Measurements from ENCODE around the gene ANKMY2.

DNA sequence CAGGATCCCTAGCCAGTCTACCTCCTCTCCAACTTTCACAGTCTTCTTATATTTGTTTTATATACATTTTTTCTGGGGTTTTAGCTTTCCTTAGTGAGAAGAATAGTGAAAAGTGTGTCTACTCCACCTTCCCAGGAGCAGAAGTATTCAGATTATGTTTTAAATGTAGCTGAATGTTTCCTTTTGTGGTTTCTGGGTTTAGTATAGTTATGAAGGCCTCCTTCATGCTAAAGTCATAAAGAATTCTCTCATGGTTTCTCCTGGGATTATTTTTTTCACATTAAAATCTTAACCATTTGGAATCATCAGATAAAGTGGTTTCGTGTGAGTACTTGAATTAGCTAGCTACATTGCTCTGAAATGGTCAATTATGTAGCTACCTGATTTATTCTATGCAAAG is 50.9 kb downstream of the ANKMY2 start:
- TF ChIP-seq, protein P1, sequence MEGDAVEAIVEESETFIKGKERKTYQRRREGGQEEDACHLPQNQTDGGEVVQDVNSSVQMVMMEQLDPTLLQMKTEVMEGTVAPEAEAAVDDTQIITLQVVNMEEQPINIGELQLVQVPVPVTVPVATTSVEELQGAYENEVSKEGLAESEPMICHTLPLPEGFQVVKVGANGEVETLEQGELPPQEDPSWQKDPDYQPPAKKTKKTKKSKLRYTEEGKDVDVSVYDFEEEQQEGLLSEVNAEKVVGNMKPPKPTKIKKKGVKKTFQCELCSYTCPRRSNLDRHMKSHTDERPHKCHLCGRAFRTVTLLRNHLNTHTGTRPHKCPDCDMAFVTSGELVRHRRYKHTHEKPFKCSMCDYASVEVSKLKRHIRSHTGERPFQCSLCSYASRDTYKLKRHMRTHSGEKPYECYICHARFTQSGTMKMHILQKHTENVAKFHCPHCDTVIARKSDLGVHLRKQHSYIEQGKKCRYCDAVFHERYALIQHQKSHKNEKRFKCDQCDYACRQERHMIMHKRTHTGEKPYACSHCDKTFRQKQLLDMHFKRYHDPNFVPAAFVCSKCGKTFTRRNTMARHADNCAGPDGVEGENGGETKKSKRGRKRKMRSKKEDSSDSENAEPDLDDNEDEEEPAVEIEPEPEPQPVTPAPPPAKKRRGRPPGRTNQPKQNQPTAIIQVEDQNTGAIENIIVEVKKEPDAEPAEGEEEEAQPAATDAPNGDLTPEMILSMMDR (IDR thresholded peaks at IDR 0.05; ENCODE audit: low read depth, low read length, poor library complexity, severe bottlenecking), result no peak
- TF ChIP-seq EZH2phosphoT487 (IDR thresholded peaks at IDR 0.05; ENCODE audit: borderline replicate concordance, low read length), result no peak

Data from DOHH2 (cell line).